ENCODE measurements around the gene MGLL. TPM values are rescaled to one million over a fixed set of nuclear protein-coding genes. Genes with fewer than 3 reads are reported as not detected.

MGLL gene
- total RNA-seq, 1 donor from 2014 or later = 82.2 TPM

- H3K4me3 ChIP-seq (ENCODE audit: low read depth, low read length) = no peak overlapping the region
- TF ChIP-seq CTCF (conservative IDR thresholded peaks at IDR 0.05; ENCODE audit: low read depth, low read length) = no peak
- DNase-seq (ENCODE audit: low read depth) = no peak
Observed at GRCh38 chr3:127718245-127718915, 103.9 kb downstream of the MGLL start.

- DNase-seq (ENCODE audit: low read depth) = no peak
- no peak overlapping the region for H3K4me3 ChIP-seq (ENCODE audit: low read depth, low read length)
- TF ChIP-seq CTCF (conservative IDR thresholded peaks at IDR 0.05; ENCODE audit: low read depth, low read length) = no peak
Observed at GRCh38 chr3:127717357-127718244, 104.7 kb downstream of the MGLL start.

GRCh38 chr3:127716384-127716783 lies 105.9 kb downstream of the MGLL start:
- DNase-seq (ENCODE audit: low read depth) = no peak
- no peak for TF ChIP-seq CTCF (conservative IDR thresholded peaks at IDR 0.05; ENCODE audit: low read depth, low read length)
- H3K4me3 ChIP-seq (ENCODE audit: low read depth, low read length) = no peak overlapping the region

- DNase-seq (ENCODE audit: low read depth) = no peak
- no peak for TF ChIP-seq CTCF (conservative IDR thresholded peaks at IDR 0.05; ENCODE audit: low read depth, low read length)
- H3K4me3 ChIP-seq (ENCODE audit: low read depth, low read length) = no peak overlapping the region
Observed at GRCh38 chr3:127715532-127715931, 106.8 kb downstream of the MGLL start.

- no peak for DNase-seq (ENCODE audit: low read depth)
- TF ChIP-seq CTCF (conservative IDR thresholded peaks at IDR 0.05; ENCODE audit: low read depth, low read length) = no peak
- no peak overlapping the region for H3K4me3 ChIP-seq (ENCODE audit: low read depth, low read length)
Observed at GRCh38 chr3:127714866-127715265, 107.4 kb downstream of the MGLL start.

- DNase-seq (ENCODE audit: low read depth) = no peak
- H3K4me3 ChIP-seq (ENCODE audit: low read depth, low read length) = no peak overlapping the region
- TF ChIP-seq CTCF (conservative IDR thresholded peaks at IDR 0.05; ENCODE audit: low read depth, low read length) = no peak
Observed at GRCh38 chr3:127714125-127714571, 108.2 kb downstream of the MGLL start.
